Measurements from ENCODE around the gene FAM216A.

DNA sequence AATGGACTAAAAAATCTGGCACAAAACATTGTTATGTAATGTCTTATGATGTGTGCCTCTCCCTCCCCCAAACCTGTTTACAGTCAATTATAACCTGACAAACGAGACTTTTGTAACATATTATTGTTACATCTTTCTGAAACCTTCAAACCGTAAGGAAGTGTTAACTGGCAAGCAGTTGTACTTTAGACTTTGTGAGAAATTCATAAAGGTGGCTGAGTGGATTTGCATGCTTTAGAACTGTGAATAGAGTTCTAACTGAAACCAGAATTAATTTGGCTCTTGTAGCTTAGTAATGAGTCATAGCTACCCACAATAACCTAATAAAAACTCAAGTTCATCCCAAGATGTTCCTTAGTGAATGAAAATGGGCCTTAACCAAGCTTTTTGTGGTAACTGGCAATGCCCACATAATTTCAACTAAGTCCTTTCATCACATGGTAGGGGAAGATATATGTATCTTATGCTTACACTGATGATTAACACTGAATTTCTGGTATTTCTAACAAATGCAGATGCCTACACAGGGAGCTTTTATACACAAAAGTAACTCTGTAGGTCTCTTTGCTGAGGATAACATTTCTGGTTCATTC, 63.2 kb downstream of the FAM216A start:
- TF ChIP-seq, protein P1, sequence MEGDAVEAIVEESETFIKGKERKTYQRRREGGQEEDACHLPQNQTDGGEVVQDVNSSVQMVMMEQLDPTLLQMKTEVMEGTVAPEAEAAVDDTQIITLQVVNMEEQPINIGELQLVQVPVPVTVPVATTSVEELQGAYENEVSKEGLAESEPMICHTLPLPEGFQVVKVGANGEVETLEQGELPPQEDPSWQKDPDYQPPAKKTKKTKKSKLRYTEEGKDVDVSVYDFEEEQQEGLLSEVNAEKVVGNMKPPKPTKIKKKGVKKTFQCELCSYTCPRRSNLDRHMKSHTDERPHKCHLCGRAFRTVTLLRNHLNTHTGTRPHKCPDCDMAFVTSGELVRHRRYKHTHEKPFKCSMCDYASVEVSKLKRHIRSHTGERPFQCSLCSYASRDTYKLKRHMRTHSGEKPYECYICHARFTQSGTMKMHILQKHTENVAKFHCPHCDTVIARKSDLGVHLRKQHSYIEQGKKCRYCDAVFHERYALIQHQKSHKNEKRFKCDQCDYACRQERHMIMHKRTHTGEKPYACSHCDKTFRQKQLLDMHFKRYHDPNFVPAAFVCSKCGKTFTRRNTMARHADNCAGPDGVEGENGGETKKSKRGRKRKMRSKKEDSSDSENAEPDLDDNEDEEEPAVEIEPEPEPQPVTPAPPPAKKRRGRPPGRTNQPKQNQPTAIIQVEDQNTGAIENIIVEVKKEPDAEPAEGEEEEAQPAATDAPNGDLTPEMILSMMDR (optimal IDR thresholded peaks at IDR 0.05 in 1 of 3, IDR thresholded peaks at IDR 0.05 in 1 of 3, conservative IDR thresholded peaks at IDR 0.05 in 1 of 3; ENCODE audit: extremely low read depth in 1 of 3, insufficient read depth in 2 of 3, low read length in 3 of 3), result no peak
- no peak for TF ChIP-seq EZH2 (IDR thresholded peaks at IDR 0.05; ENCODE audit: low read length)

Data from keratinocyte (primary cell).